Measurements from ENCODE around the gene DBNDD1. TPM values are rescaled to one million over a fixed set of nuclear protein-coding genes. Genes with fewer than 3 reads are reported as not detected.
A peak's percentile ranks its signal among the peaks of the same experiment; 100 is the strongest.

DBNDD1 gene
- total and polyA plus RNA-seq, 10 of the 15 experiments (the other 5 are each of a cell fraction or from before 2014, with no cell fraction given): 0.06 to 4.6 (median 0.55) TPM

- TF ChIP-seq JUNB (IDR thresholded peaks at IDR 0.05) (no peak), RELA (IDR thresholded peaks at IDR 0.05; ENCODE audit: borderline replicate concordance, partially characterized antibody) (no peak), ZBED1 (IDR thresholded peaks at IDR 0.05; ENCODE audit: borderline replicate concordance) (no peak), RAD51 (IDR thresholded peaks at IDR 0.05) (no peak), IRF3 (IDR thresholded peaks at IDR 0.05) (no peak), EED (IDR thresholded peaks at IDR 0.05; ENCODE audit: low read depth) (no peak), E2F4 (IDR thresholded peaks at IDR 0.05; ENCODE audit: low read depth, low read length) (0 out of 2 replicates have a peak, but pooled peaks have one; percentile 55), RAD21 (IDR thresholded peaks at IDR 0.05; ENCODE audit: insufficient read depth, low read depth, low read length) (no peak), EP300 (IDR thresholded peaks at IDR 0.05; ENCODE audit: borderline replicate concordance in 1 of 2, control insufficient read depth in 1 of 2, low read depth in 2 of 2, low read length in 2 of 2) (no peak), TBL1XR1 (IDR thresholded peaks at IDR 0.05; ENCODE audit: low read depth, low read length) (no peak), ELK1 (IDR thresholded peaks at IDR 0.05; ENCODE audit: low read depth, low read length) (no peak; the same call in 1 of the 2 replicates), TCF7 (IDR thresholded peaks at IDR 0.05; ENCODE audit: borderline replicate concordance) (no peak), EZH2 (IDR thresholded peaks at IDR 0.05; ENCODE audit: borderline replicate concordance, control insufficient read depth, low read depth, low read length) (no peak), SREBF1 (IDR thresholded peaks at IDR 0.05; ENCODE audit: low read length) (no peak), CHD1 (IDR thresholded peaks at IDR 0.05; ENCODE audit: low read depth, low read length) (no peak), NBN (IDR thresholded peaks at IDR 0.05) (peak; percentile 81), MYB (IDR thresholded peaks at IDR 0.05; ENCODE audit: borderline replicate concordance, low read depth, low read length) (no peak), STAT1 (conservative IDR thresholded peaks at IDR 0.05) (peak; percentile 70; the same call in 1 of the 2 replicates), RCOR1 (conservative IDR thresholded peaks at IDR 0.05; ENCODE audit: low read depth, low read length) (no peak), SIN3A (IDR thresholded peaks at IDR 0.05; ENCODE audit: low read depth, low read length) (peak; percentile 90), SP1 (IDR thresholded peaks at IDR 0.05; ENCODE audit: low read depth, low read length) (no peak), NR2C2 (IDR thresholded peaks at IDR 0.05; ENCODE audit: borderline replicate concordance, control insufficient read depth, insufficient read length, low read depth) (no peak), IKZF1 (conservative IDR thresholded peaks at IDR 0.05) (peak; percentile 100)
- TF ChIP-seq, protein P1, sequence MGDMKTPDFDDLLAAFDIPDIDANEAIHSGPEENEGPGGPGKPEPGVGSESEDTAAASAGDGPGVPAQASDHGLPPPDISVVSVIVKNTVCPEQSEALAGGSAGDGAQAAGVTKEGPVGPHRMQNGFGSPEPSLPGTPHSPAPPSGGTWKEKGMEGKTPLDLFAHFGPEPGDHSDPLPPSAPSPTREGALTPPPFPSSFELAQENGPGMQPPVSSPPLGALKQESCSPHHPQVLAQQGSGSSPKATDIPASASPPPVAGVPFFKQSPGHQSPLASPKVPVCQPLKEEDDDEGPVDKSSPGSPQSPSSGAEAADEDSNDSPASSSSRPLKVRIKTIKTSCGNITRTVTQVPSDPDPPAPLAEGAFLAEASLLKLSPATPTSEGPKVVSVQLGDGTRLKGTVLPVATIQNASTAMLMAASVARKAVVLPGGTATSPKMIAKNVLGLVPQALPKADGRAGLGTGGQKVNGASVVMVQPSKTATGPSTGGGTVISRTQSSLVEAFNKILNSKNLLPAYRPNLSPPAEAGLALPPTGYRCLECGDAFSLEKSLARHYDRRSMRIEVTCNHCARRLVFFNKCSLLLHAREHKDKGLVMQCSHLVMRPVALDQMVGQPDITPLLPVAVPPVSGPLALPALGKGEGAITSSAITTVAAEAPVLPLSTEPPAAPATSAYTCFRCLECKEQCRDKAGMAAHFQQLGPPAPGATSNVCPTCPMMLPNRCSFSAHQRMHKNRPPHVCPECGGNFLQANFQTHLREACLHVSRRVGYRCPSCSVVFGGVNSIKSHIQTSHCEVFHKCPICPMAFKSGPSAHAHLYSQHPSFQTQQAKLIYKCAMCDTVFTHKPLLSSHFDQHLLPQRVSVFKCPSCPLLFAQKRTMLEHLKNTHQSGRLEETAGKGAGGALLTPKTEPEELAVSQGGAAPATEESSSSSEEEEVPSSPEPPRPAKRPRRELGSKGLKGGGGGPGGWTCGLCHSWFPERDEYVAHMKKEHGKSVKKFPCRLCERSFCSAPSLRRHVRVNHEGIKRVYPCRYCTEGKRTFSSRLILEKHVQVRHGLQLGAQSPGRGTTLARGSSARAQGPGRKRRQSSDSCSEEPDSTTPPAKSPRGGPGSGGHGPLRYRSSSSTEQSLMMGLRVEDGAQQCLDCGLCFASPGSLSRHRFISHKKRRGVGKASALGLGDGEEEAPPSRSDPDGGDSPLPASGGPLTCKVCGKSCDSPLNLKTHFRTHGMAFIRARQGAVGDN (IDR thresholded peaks at IDR 0.05): peak; percentile 72; the same call in 1 of the 2 replicates
Measured at GRCh38 chr16:89972244-89973234, 46.7 kb downstream of the DBNDD1 start (continued).
